ENCODE results near the gene LYPD8.

DNA sequence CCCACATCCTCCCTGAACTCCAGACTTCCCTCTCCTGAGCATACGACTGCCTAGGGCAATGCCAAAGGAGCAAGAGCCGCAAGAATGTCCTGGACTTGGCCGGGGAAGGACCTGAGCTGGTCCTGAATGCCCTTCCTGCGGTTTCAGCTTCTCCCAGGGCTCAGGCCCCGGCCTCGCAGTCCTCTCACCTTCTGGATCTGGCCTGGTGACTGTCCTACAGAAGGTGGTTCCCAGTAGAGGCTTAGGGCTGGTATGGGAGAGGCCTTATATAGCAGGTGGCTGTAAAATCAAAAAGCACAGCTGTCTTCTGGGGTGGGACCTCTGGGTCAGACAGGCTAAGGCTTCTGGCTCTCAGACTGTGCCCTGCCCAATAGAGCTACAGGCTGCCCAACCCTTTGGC lies at the start of gene LYPD8:
- TF ChIP-seq, protein P1, sequence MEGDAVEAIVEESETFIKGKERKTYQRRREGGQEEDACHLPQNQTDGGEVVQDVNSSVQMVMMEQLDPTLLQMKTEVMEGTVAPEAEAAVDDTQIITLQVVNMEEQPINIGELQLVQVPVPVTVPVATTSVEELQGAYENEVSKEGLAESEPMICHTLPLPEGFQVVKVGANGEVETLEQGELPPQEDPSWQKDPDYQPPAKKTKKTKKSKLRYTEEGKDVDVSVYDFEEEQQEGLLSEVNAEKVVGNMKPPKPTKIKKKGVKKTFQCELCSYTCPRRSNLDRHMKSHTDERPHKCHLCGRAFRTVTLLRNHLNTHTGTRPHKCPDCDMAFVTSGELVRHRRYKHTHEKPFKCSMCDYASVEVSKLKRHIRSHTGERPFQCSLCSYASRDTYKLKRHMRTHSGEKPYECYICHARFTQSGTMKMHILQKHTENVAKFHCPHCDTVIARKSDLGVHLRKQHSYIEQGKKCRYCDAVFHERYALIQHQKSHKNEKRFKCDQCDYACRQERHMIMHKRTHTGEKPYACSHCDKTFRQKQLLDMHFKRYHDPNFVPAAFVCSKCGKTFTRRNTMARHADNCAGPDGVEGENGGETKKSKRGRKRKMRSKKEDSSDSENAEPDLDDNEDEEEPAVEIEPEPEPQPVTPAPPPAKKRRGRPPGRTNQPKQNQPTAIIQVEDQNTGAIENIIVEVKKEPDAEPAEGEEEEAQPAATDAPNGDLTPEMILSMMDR (IDR thresholded peaks at IDR 0.05): no peak
- TF ChIP-seq POLR2A (IDR thresholded peaks at IDR 0.05): no peak
- no peak for TF ChIP-seq EP300 (IDR thresholded peaks at IDR 0.05)

All from stomach (tissue), 4 donors.